Neuron (in vitro differentiated cells): ENCODE data around the gene ABLIM1.

Experiments
- H2AFZ ChIP-seq: one replicate; pipeline ENCODE4 v1.6.1; 2013; ENCODE audit warnings: low read depth, mild to moderate bottlenecking, inconsistent platforms, low read length, moderate library complexity
- H3K27me3 ChIP-seq: one replicate; pipeline ENCODE4 v1.6.1; 2013; ENCODE audit warnings: low read length; ENCODE audit not compliant: insufficient read depth
- H3K36me3 ChIP-seq: one replicate; pipeline ENCODE4 v1.6.1; 2013; ENCODE audit warnings: low read length; ENCODE audit not compliant: insufficient read depth
- H3K4me1 ChIP-seq: one replicate; pipeline ENCODE4 v1.6.1; 2013; ENCODE audit warnings: low read length; ENCODE audit not compliant: insufficient read depth
- H3K4me3 ChIP-seq: 2 replicates; pipeline ENCODE4 v1.5.1; 2013; ENCODE audit warnings: mild to moderate bottlenecking, low read length, moderate library complexity
- H3K9me3 ChIP-seq: one replicate; pipeline ENCODE4 v1.6.1; 2013; ENCODE audit warnings: low read length

Gene ABLIM1

DNA sequence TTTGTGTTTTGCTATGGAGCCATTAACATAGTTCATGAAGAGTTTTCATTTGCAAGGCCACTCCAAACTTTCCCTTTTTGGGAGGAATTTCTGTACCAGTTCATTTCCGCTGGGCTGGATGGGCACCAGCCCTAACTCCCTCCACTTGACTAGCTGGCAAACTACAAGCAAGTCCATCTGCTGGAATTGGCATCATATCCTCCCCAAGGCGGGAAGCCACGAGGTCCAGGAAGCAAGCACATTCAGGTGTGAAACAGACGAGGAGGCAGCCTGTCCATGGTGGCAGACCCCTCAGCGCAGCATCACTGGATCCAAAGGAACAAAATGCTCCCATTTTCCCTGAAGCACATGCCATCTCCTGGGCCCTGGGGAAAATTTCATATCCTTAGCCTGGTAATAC lies 125.8 kb downstream of the ABLIM1 start:
- Histone ChIP-seq H3K4me1 (peaks cover 2% of the 10 kb centered on the region), H3K27me3 (no peaks in the 10 kb centered on the region), H3K36me3 (no peaks in the 10 kb centered on the region), H3K9me3 (no peaks in the 10 kb centered on the region), H3K4me3 (no peak overlapping the region), H2AFZ (no peak overlapping the region)

DNA sequence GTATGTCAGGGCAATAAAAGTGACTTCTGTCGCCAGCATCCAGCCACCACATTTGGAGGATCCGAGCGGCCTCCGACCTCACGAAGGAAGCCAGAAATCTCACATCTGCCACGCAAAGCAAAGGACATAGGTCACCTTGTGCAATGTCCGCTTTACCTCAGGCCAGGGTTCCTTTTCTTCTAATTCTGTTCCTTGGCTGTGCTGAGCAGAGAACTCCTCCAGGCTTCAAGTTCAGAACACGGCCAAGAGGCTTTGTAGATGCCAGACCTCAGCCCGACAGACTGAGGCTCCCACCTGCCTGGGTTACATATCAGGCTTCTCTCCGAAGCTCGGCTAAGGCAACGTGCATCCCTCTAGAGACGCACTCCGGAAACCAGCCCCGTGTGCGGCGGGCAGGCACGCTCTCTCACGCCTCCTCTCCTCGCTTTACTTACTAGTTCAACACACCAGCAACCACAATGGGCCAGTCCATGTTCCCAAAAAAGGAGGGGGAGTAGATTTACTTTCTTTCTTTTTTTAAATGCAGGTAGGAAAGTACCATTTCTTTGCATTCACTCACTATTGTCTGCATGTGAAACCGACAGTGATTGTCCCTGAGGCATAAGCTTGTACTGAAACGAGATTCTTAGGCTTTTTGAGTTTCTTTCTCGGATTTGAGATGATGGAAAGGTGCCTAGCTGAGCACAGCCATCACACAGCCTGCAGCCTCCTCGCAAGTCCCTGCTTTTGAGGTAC lies 131.4 kb downstream of the ABLIM1 start:
- peak overlapping the region; percentile 85 for H2AFZ ChIP-seq
- H3K27me3 ChIP-seq: no peaks in the 10 kb centered on the region
- H3K9me3 ChIP-seq: no peaks in the 10 kb centered on the region
- no peaks in the 10 kb centered on the region for H3K36me3 ChIP-seq
- peaks cover 34% of the 10 kb centered on the region for H3K4me1 ChIP-seq
- peak overlapping the region; percentile 86 for H3K4me3 ChIP-seq

DNA sequence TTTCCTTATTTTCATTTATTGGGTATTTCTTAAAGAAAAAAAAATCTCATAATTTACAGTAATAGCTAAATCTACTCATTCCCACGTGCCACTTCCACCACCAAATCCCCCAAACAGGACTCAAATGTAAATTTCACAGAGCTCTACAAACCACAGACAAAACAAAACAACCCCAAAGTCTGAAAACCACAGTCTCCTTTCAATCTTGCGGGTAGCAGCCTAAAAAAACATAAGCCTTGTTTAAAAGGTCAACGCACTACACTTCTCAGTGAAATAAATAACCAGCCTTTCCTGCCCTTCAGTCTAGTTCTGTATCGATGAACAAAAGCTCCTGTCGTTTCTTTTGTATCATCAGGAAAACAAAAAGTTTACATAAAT lies 132.0 kb downstream of the ABLIM1 start:
- Histone ChIP-seq H3K4me3 (peak overlapping the region; percentile 86), H3K36me3 (no peaks in the 10 kb centered on the region), H3K27me3 (no peaks in the 10 kb centered on the region), H2AFZ (peak overlapping the region; percentile 85), H3K9me3 (no peaks in the 10 kb centered on the region), H3K4me1 (peaks cover 34% of the 10 kb centered on the region)

- Histone ChIP-seq H3K4me1 (peaks cover 34% of the 10 kb centered on the region), H2AFZ (peak overlapping the region; percentile 85), H3K4me3 (peak overlapping the region; percentile 86), H3K36me3 (no peaks in the 10 kb centered on the region), H3K27me3 (no peaks in the 10 kb centered on the region), H3K9me3 (no peaks in the 10 kb centered on the region)
Measured at GRCh38 chr10:114525368-114525949, 132.6 kb downstream of the ABLIM1 start.

- no peaks in the 10 kb centered on the region for H3K27me3 ChIP-seq
- H2AFZ ChIP-seq: no peak overlapping the region
- no peak overlapping the region for H3K4me3 ChIP-seq
- H3K4me1 ChIP-seq: peaks cover 34% of the 10 kb centered on the region
- no peaks in the 10 kb centered on the region for H3K9me3 ChIP-seq
- H3K36me3 ChIP-seq: no peaks in the 10 kb centered on the region
Measured at GRCh38 chr10:114523876-114524275, 134.2 kb downstream of the ABLIM1 start.

DNA sequence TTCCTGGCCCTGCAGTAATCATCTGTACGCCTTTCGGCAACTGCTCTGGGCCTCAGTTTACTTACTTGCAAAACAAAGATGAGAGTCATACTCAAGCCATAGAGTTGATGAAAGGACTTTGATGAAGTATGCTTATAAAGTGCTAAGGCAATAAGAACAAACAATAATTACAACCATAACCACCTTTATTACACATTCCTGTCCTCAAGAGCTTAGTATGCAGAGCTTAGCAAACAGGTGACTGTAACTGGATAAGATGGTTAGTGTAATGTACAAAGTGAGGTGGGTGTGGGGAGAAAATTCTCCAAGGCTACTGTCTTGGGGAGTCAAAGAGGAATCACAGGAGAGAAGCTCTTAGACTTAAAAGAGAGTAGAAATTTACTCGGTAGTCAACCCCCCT lies 136.8 kb downstream of the ABLIM1 start:
- Histone ChIP-seq H3K4me3 (no peak overlapping the region), H3K4me1 (peaks cover 33% of the 10 kb centered on the region), H3K27me3 (no peaks in the 10 kb centered on the region), H3K36me3 (no peaks in the 10 kb centered on the region), H3K9me3 (no peaks in the 10 kb centered on the region), H2AFZ (no peak overlapping the region)

DNA sequence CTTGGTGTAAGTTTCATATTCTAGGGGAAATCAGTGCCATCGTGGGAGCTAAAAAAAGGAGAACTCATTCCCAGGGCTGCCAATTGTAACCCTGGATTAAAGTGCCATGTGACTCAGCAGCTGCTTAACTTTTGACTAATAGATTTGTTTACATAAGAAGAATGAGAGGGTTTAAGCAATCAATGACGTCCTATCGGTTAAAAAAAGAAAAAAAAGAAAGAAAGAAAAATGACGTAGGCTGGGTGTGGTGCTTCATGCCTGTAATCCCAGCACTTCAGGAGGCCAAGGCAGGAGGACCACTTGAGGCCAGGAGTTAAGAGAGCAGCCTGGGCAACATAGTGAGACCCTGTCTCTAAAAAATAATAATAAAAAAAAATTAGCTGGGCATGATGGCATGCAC lies 137.6 kb downstream of the ABLIM1 start:
- no peaks in the 10 kb centered on the region for H3K36me3 ChIP-seq

DNA sequence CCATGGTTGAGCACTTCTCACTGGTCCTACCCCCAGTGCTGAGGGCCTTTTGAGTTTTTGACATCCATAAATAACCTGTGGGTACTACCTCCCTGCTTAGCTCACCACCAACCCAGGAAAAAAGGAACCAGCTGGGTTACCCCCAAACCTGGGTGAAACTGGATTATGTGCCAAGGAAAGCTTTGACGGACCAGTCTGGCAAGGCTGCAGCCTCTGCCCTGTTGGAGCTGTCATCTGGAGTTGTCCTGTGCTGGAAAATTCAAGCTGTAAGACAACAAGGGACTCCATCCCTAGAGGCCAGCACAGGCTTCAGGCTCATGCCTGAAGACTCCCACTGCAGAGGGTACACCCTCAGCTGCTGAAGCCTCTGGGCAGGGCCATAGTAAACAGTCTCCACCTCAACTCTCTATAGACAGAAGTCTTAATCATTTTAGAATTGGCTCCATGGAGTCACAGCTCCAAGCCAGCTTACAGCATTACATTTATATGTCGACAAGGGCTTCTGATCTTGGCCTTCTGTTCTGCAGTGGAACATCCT lies 138.2 kb downstream of the ABLIM1 start:
- no peak overlapping the region for H2AFZ ChIP-seq
- no peak overlapping the region for H3K4me3 ChIP-seq
- H3K9me3 ChIP-seq: no peaks in the 10 kb centered on the region
- peaks cover 23% of the 10 kb centered on the region for H3K4me1 ChIP-seq
- no peaks in the 10 kb centered on the region for H3K36me3 ChIP-seq
- H3K27me3 ChIP-seq: no peaks in the 10 kb centered on the region

More for the DNA sequence above, 137.6 kb downstream of the ABLIM1 start:
- Histone ChIP-seq H3K4me1 (peaks cover 29% of the 10 kb centered on the region), H3K9me3 (no peaks in the 10 kb centered on the region), H3K4me3 (no peak overlapping the region), H2AFZ (no peak overlapping the region), H3K27me3 (no peaks in the 10 kb centered on the region)

DNA sequence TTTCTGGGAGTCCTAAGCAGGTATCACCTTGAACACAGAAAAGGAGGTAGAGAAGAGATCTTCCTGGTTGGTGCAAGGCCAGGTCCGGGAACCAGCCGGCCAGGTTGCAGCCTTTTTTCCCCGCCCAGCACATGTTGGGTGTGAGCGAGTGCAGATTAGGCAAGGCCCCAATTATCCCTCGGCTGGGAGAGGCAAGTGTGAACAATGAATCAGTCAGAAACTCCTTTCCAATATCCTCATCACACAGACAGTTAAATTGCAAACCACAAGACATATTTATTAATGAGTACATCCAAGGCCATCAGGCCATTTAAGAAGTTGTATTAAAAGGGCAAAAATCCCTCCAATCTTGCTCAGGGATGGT lies 138.8 kb downstream of the ABLIM1 start:
- no peaks in the 10 kb centered on the region for H3K9me3 ChIP-seq
- H3K27me3 ChIP-seq: no peaks in the 10 kb centered on the region
- H3K4me1 ChIP-seq: peaks cover 19% of the 10 kb centered on the region
- no peaks in the 10 kb centered on the region for H3K36me3 ChIP-seq
- no peak overlapping the region for H3K4me3 ChIP-seq
- no peak overlapping the region for H2AFZ ChIP-seq

DNA sequence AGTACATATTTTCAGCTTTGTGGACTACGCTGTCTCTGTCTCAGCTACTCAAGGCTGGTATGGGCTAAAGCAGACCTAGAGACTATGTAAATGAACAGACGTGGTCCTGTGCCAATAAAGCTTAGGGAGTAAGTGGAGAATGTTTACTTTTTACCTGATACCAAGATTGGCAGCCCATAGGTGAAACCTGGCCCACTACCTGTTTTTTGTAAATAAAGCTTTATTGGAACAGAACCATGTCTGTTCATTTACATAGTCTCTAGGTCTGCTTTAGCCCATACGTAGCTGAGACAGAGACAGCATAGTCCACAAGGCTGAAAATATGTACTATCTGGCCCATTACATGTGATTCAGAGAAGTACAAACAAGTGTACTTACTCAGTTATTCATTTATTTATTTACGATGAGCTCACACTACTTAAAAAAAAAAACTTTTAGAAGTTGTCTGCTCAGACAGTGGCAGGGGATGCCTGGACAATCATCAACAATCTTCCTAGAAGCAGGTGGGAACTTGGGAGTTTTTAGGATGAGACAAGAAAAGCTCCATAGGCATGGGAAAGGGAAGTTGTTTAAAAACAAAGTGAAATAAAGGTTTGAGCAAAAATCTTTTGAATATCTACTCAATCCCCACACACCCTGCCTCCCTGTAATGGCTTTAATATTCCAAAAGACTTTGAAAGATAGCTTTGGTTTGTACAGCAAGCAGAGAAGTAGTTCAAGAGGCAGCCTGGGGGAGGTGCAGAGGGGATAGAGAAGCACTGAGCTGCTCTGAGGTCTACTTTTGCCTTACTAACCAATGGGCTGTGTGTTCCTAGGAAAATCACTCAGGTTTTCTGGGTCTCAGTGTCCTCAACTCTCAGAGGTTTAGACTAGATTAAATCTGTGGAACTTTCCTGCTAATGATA lies 139.4 kb downstream of the ABLIM1 start:
- Histone ChIP-seq H3K27me3 (no peaks in the 10 kb centered on the region), H3K9me3 (no peaks in the 10 kb centered on the region), H2AFZ (no peak overlapping the region), H3K4me1 (peaks cover 13% of the 10 kb centered on the region), H3K4me3 (no peak overlapping the region), H3K36me3 (no peaks in the 10 kb centered on the region)

- H3K4me3 ChIP-seq: no peak overlapping the region
- no peaks in the 10 kb centered on the region for H3K36me3 ChIP-seq
- H3K4me1 ChIP-seq: peaks cover 9% of the 10 kb centered on the region
- no peaks in the 10 kb centered on the region for H3K27me3 ChIP-seq
- H3K9me3 ChIP-seq: no peaks in the 10 kb centered on the region
- no peak overlapping the region for H2AFZ ChIP-seq
Measured at GRCh38 chr10:114517368-114518250, 140.5 kb downstream of the ABLIM1 start.

DNA sequence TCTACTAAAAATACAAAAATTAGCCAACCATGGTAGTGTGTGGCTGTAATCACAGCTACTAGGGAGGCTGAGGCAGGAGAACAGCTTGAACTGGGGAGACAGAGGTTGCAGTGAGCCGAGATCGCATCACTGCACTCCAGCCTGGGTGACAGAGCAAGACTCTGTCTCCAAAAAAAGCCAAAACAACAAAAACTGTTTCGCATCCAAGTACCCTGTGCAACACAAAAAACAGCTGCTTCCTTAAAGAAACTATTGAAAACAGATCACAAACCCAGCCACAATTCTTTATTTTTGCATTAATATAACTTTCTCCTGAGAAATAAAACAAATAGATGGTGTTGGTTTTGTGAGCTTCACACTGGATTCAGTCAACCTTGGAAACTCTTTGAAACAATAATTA lies 141.7 kb downstream of the ABLIM1 start:
- Histone ChIP-seq H3K27me3 (no peaks in the 10 kb centered on the region), H3K36me3 (no peaks in the 10 kb centered on the region), H3K9me3 (no peaks in the 10 kb centered on the region), H3K4me1 (peaks cover 9% of the 10 kb centered on the region), H3K4me3 (no peak overlapping the region), H2AFZ (no peak overlapping the region)
